Measurements from ENCODE around the gene SAMD13. TPM values are rescaled to one million over a fixed set of nuclear protein-coding genes. Genes with fewer than 3 reads are reported as not detected.

Gene SAMD13
- polyA plus RNA-seq, 1 of the 3 experiments (the other 2 are of a cell fraction), result 1.3 TPM

GRCh38 chr1:84347932-84348555, 46.5 kb downstream of the SAMD13 start:
- no peaks in the 10 kb centered on the region for H3K36me3 ChIP-seq (replicated peaks in 1 of 2; ENCODE audit: control insufficient read depth in 1 of 2, insufficient read depth in 2 of 2, low read length in 1 of 2)
- TF ChIP-seq EP300 (IDR thresholded peaks at IDR 0.05; ENCODE audit: borderline replicate concordance in 1 of 2, low read depth in 1 of 2, low read length in 1 of 2) (no peak), JUND (IDR thresholded peaks at IDR 0.05) (no peak), RAD21 (IDR thresholded peaks at IDR 0.05; ENCODE audit: low read length) (no peak), CTCF (IDR thresholded peaks at IDR 0.05) (no peak), YY1 (IDR thresholded peaks at IDR 0.05; ENCODE audit: low read depth) (no peak), TAF1 (IDR thresholded peaks at IDR 0.05; ENCODE audit: borderline replicate concordance, low read depth, low read length) (no peak), POLR2AphosphoS5 (IDR thresholded peaks at IDR 0.05; ENCODE audit: low read depth, low read length) (no peak), IRF3 (IDR thresholded peaks at IDR 0.05; ENCODE audit: low read depth, low read length) (no peak; the same call in 1 of the 2 replicates), SIN3A (IDR thresholded peaks at IDR 0.05; ENCODE audit: borderline replicate concordance, low read depth, low read length) (no peak)
- peak overlapping the region; percentile 42; the same call in 1 of the 2 replicates for H2AFZ ChIP-seq (ENCODE audit: low read depth)
- no peaks in the 10 kb centered on the region for H3K9me2 ChIP-seq
- no peak overlapping the region for H3K9ac ChIP-seq
- H3K9me3 ChIP-seq, result no peaks in the 10 kb centered on the region
- H3K4me2 ChIP-seq, result no peak overlapping the region
- no peaks in the 10 kb centered on the region for H4K20me1 ChIP-seq (ENCODE audit: insufficient read depth)
- no peaks in the 10 kb centered on the region for H3K79me2 ChIP-seq (ENCODE audit: insufficient read depth)
- POLR2A ChIA-PET, result no interaction called here
- no peak overlapping the region for H3K4me3 ChIP-seq (ENCODE audit: low read depth in 2 of 2, low read length in 1 of 2)
- whole genome bisulfite sequencing (ENCODE audit: low lambda C conversion rate), result 85% methylated on average over 5 of the region's 11 CpGs
- no peak for DNase-seq
- no peaks in the 10 kb centered on the region for H3F3A ChIP-seq (replicated peaks; ENCODE audit: insufficient read depth)
- CTCF ChIA-PET, result no interaction called here
- peaks cover 7 to 12% of the 10 kb centered on the region in 2 experiments; a peak in 3 of 4 replicates for H3K4me1 ChIP-seq (ENCODE audit: control insufficient read depth in 1 of 2, insufficient read depth in 2 of 2, low read depth in 1 of 2, low read length in 1 of 2)
- H3K27ac ChIP-seq (ENCODE audit: low read depth in 2 of 2, low read length in 1 of 2), result no peak overlapping the region
- no peaks in the 10 kb centered on the region for H3K27me3 ChIP-seq (ENCODE audit: insufficient read depth)

GRCh38 chr1:84348759-84349158, 47.3 kb downstream of the SAMD13 start:
- ChIA-PET CTCF (interaction anchor here (1.2 kb wide), 1 partner anchor 46 kb away, joined by 5 read pairs; the partner anchor contains the start of gene SAMD13), POLR2A (no interaction called here)
- Histone ChIP-seq H3K4me3 (ENCODE audit: low read depth in 2 of 2, low read length in 1 of 2) (no peak overlapping the region), H3K9ac (no peak overlapping the region), H3K4me2 (no peak overlapping the region), H3K9me2 (no peaks in the 10 kb centered on the region), H3K4me1 (ENCODE audit: control insufficient read depth in 1 of 2, insufficient read depth in 2 of 2, low read depth in 1 of 2, low read length in 1 of 2) (peaks cover 8 to 19% of the 10 kb centered on the region in 2 experiments; a peak in 3 of 4 replicates), H2AFZ (ENCODE audit: low read depth) (no peak overlapping the region), H3F3A (replicated peaks; ENCODE audit: insufficient read depth) (no peaks in the 10 kb centered on the region), H3K9me3 (no peaks in the 10 kb centered on the region), H3K27ac (ENCODE audit: low read depth in 2 of 2, low read length in 1 of 2) (no peak overlapping the region), H3K79me2 (ENCODE audit: insufficient read depth) (no peaks in the 10 kb centered on the region), H3K36me3 (replicated peaks in 1 of 2; ENCODE audit: control insufficient read depth in 1 of 2, insufficient read depth in 2 of 2, low read length in 1 of 2) (no peaks in the 10 kb centered on the region), H4K20me1 (ENCODE audit: insufficient read depth) (no peaks in the 10 kb centered on the region), H3K27me3 (ENCODE audit: insufficient read depth) (no peaks in the 10 kb centered on the region)
- DNase-seq, result no peak
- 93% methylated on average over 1 of the region's 1 CpG for WGBS (ENCODE audit: low lambda C conversion rate)
- no peak for TF ChIP-seq EP300 (IDR thresholded peaks at IDR 0.05; ENCODE audit: borderline replicate concordance in 1 of 2, low read depth in 1 of 2, low read length in 1 of 2)
- TF ChIP-seq SMC3 (IDR thresholded peaks at IDR 0.05; ENCODE audit: low read depth, low read length), result no peak
- TF ChIP-seq IRF3 (IDR thresholded peaks at IDR 0.05; ENCODE audit: low read depth, low read length), result no peak
- TF ChIP-seq SIN3A (IDR thresholded peaks at IDR 0.05; ENCODE audit: borderline replicate concordance, low read depth, low read length), result no peak
- TF ChIP-seq MEF2A (IDR thresholded peaks at IDR 0.05; ENCODE audit: borderline replicate concordance, low read depth), result no peak
- TF ChIP-seq FOXM1 (IDR thresholded peaks at IDR 0.05; ENCODE audit: low read depth), result no peak
- no peak for TF ChIP-seq TEAD4 (IDR thresholded peaks at IDR 0.05; ENCODE audit: borderline replicate concordance, insufficient read depth)
- TF ChIP-seq FOXJ3 (CRISPR knock-in tag; IDR thresholded peaks at IDR 0.05), result no peak
- TF ChIP-seq JUND (IDR thresholded peaks at IDR 0.05), result no peak
- TF ChIP-seq RXRA (IDR thresholded peaks at IDR 0.05; ENCODE audit: borderline replicate concordance, low read depth), result no peak
- no peak for TF ChIP-seq ZBTB33 (IDR thresholded peaks at IDR 0.05; ENCODE audit: borderline replicate concordance, low read depth)
- no peak for TF ChIP-seq CTCF (IDR thresholded peaks at IDR 0.05)
- no peak for TF ChIP-seq RCOR1 (IDR thresholded peaks at IDR 0.05; ENCODE audit: low read length)

Data from SK-N-SH (cell line).